Stimulated activated CD4-positive, alpha-beta T cell treated with anti-CD3 and anti-CD28 coated beads, TNF-alpha, amount 100 ng/mL, for 24 hours (primary cell): ENCODE measurements around the gene C10orf90.

ENCODE experiments used
- DNase-seq, 3 experiments: peaks; one replicate each; pipeline ENCODE4 v3.0.0-alpha.2; 2020; ENCODE audit warnings: low read depth in 3 of 3

C10orf90 gene

GRCh38 chr10:126461289-126461940, 209.1 kb downstream of the C10orf90 start:
- no peak for DNase-seq

- no peak for DNase-seq
Measured at GRCh38 chr10:126459878-126460481, 210.5 kb downstream of the C10orf90 start.

- DNase-seq: no peak
Measured at GRCh38 chr10:126459032-126459831, 211.3 kb downstream of the C10orf90 start.

GRCh38 chr10:126458466-126458865, 212.0 kb downstream of the C10orf90 start:
- no peak for DNase-seq

GRCh38 chr10:126456632-126457031, 213.9 kb downstream of the C10orf90 start:
- no peak for DNase-seq

GRCh38 chr10:126455766-126456405, 214.6 kb downstream of the C10orf90 start:
- no peak for DNase-seq

- DNase-seq: no peak
Measured at GRCh38 chr10:126455036-126455765, 215.3 kb downstream of the C10orf90 start.

- DNase-seq: no peak
Measured at GRCh38 chr10:126454045-126454751, 216.3 kb downstream of the C10orf90 start.

GRCh38 chr10:126452245-126452644, 218.2 kb downstream of the C10orf90 start:
- DNase-seq: no peak

GRCh38 chr10:126448091-126448490, 222.4 kb downstream of the C10orf90 start:
- no peak for DNase-seq

GRCh38 chr10:126439942-126440341, 230.6 kb downstream of the C10orf90 start:
- DNase-seq: no peak

GRCh38 chr10:126438407-126438783, 232.1 kb downstream of the C10orf90 start:
- DNase-seq: no peak

GRCh38 chr10:126437635-126438406, 232.7 kb downstream of the C10orf90 start:
- DNase-seq: no peak

GRCh38 chr10:126434235-126434634, 236.3 kb downstream of the C10orf90 start:
- DNase-seq: no peak

GRCh38 chr10:126433351-126433750, 237.1 kb downstream of the C10orf90 start:
- no peak for DNase-seq

GRCh38 chr10:126432507-126432906, 238.0 kb downstream of the C10orf90 start:
- no peak for DNase-seq

- no peak for DNase-seq
Measured at GRCh38 chr10:126431816-126432215, 238.7 kb downstream of the C10orf90 start.

GRCh38 chr10:126430512-126430911, 240.0 kb downstream of the C10orf90 start:
- no peak for DNase-seq

- DNase-seq: no peak
Measured at GRCh38 chr10:126429275-126429674, 241.2 kb downstream of the C10orf90 start.

GRCh38 chr10:126425489-126426065, 244.9 kb downstream of the C10orf90 start:
- DNase-seq: no peak
